ENCODE data around the gene ATP6V1G1.

ATP6V1G1 gene

DNA sequence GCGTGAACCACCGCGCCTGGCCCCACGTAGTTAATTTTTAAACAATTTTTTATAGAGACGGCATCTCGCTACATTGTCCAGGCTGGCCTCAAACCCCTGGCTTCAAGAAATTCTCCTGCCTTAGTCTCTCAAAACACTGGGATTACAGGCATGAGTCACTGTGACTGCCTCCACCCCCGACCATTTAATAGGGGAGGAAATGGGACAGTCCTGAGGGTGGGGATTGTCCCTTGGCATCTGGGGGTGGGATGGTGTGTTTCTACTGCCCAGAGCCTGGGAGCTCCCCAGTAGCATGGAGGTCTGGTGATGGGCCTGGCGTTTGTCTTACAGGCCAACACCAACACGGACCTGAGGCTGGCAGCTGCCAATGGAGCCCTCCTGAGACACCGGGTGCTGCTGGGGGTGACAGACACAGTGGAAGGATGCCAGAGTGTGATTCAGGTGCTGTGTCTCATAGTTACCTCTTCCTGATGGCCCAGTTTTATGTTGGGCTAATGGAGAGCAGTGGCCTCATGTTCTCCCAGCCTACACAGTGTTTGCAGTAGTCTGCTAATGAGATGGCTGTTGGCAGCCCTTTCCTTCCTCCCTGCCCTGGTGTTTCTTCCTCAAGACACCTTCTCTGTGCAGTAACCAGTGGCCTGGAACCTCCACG lies 46.0 kb downstream of the ATP6V1G1 start:
- no peak overlapping the region for H3K4me3 ChIP-seq (ENCODE audit: low read length)
- TF ChIP-seq, protein P1, sequence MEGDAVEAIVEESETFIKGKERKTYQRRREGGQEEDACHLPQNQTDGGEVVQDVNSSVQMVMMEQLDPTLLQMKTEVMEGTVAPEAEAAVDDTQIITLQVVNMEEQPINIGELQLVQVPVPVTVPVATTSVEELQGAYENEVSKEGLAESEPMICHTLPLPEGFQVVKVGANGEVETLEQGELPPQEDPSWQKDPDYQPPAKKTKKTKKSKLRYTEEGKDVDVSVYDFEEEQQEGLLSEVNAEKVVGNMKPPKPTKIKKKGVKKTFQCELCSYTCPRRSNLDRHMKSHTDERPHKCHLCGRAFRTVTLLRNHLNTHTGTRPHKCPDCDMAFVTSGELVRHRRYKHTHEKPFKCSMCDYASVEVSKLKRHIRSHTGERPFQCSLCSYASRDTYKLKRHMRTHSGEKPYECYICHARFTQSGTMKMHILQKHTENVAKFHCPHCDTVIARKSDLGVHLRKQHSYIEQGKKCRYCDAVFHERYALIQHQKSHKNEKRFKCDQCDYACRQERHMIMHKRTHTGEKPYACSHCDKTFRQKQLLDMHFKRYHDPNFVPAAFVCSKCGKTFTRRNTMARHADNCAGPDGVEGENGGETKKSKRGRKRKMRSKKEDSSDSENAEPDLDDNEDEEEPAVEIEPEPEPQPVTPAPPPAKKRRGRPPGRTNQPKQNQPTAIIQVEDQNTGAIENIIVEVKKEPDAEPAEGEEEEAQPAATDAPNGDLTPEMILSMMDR (conservative IDR thresholded peaks at IDR 0.05; ENCODE audit: low read depth, low read length), result no peak
- no peak for DNase-seq (ENCODE audit: low read depth)

DNA sequence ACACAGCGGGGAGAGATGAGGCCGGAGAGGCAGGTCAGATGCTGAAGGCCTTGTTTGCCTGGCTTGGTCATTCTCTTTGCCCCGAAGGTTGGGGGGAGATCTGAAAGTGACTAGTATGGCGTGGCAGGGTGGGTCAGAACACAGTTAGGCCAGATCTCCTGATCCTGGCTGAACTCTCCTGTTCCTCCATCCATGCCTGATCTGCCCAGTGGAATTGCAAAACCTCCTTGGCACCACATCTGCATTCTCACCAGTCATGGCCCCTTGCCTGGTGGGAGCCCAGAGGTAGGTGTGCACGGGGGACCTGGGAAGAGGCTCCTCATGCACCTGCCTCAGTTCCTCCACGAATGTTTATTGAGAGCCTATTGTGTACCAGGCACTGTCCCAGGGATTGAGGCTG lies 46.8 kb downstream of the ATP6V1G1 start:
- no peak for DNase-seq (ENCODE audit: low read depth)
- H3K4me3 ChIP-seq (ENCODE audit: low read length), result no peak overlapping the region
- TF ChIP-seq, protein P1 (conservative IDR thresholded peaks at IDR 0.05; ENCODE audit: low read depth, low read length), result no peak

DNA sequence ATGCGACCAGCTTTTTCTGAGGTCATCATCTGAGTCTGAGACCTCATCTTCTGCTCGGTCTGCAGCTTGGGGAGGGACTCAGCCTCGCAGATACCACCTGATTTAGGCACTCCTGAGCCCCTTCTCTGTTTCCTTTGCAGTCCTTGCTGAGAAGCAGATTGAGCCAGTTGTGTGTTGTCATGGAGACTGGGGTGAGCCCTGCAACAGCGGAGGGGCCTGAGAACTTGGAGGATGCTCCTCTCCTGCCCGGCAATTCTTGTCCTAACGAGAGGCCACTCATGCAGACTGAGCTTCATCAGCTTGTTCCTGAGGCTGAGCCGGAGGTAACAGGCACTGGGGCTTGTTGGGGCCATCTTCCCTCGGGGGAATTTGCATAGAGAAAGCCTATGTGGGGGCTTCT lies 50.8 kb downstream of the ATP6V1G1 start:
- TF ChIP-seq, protein P1 (conservative IDR thresholded peaks at IDR 0.05; ENCODE audit: low read depth, low read length), result no peak

DNA sequence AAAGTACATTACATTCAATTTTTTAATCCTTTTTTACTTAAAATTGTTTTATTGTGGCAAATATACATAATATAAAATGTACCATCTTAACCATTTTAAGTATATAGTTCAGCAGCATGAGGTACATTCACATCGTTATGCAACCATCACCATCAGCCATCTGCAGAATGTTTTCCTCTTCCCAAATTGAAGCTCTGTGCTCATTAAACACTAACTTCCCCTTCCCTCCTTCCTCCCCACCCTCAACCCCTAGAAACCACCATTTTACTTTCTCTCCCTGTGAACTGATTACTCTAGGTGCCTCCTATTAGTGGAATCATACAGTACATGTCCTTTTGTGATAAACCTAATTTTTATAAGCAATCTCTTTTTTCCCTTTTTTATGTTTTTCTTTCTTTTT lies 54.4 kb downstream of the ATP6V1G1 start:
- no peak for DNase-seq (ENCODE audit: low read depth)
- TF ChIP-seq, protein P1 (conservative IDR thresholded peaks at IDR 0.05; ENCODE audit: low read depth, low read length), result no peak
- no peak overlapping the region for H3K4me3 ChIP-seq (ENCODE audit: low read length)

More for the DNA sequence above, 50.8 kb downstream of the ATP6V1G1 start:
- H3K4me3 ChIP-seq (ENCODE audit: low read length), result no peak overlapping the region
- no peak for DNase-seq (ENCODE audit: low read depth)

DNA sequence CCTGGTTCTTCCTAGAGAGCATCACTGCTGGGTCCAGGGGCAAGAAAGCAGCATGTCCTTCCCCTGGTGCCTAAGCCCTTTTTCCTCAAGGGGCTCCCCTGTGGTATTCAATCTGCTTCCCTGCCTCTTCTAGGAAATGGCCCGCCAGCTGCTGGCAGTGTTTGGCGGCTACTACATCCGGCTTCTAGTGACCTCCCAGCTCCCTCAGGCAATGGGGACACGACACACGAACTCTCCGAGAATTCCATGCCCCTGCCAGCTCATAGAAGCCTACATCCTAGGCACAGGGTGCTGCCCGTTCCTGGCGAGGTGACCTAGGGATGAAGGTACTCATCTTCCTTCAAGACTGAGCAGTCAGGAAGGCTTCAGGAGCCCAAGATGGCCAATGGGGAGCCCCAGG lies 55.4 kb downstream of the ATP6V1G1 start:
- no peak overlapping the region for H3K4me3 ChIP-seq (ENCODE audit: low read length)
- TF ChIP-seq, protein P1 (conservative IDR thresholded peaks at IDR 0.05; ENCODE audit: low read depth, low read length), result no peak
- DNase-seq (ENCODE audit: low read depth), result no peak

DNA sequence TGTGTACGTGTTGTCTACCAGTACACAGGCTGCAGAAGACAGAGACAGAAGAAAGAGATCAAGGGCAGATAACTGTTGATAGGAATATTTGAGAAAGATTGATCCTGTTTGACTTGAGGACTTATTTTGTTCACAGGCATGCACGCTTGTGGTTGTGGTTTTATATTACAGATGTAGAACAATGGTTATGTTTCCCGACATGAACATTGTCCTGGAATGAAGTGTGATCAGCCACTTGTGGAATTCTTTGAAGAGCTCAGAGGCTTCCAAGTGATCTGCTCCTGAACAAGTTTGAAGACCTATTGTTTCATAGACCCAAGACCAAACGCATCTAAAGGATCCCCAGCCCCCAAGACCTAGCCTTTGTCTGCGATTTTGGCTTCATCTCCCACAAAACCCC lies 56.3 kb downstream of the ATP6V1G1 start:
- TF ChIP-seq, protein P1 (conservative IDR thresholded peaks at IDR 0.05; ENCODE audit: low read depth, low read length), result no peak
- no peak for DNase-seq (ENCODE audit: low read depth)
- H3K4me3 ChIP-seq (ENCODE audit: low read length), result no peak overlapping the region
